H1 (cell line): Measurements from ENCODE around the gene SCAF1. TPM values are rescaled to one million over a fixed set of nuclear protein-coding genes. Genes with fewer than 3 reads are reported as not detected.

Source experiments
- CHD7 ChIP-seq: fragments of 300-600 bp; sonication (generic); IDR thresholded peaks from 2 replicates; pipeline ENCODE4 v1.7.1; 2012; ENCODE audit warnings: low read length, moderate library complexity, mild to moderate bottlenecking, inconsistent platforms; ENCODE audit not compliant: insufficient replicate concordance
- HDAC2 ChIP-seq, 2 experiments: fragments of 300-600 bp in 1 of 2; sonication (generic) in 1 of 2; IDR thresholded peaks; 2 replicates each; pipeline ENCODE4 v1.6.1; 2011 to 2012; ENCODE audit warnings: low read depth in 2 of 2, low read length in 2 of 2, mild to moderate bottlenecking in 2 of 2, moderate library complexity in 2 of 2, borderline replicate concordance in 1 of 2, inconsistent platforms in 1 of 2
- JUN ChIP-seq: IDR thresholded peaks from 2 replicates; pipeline ENCODE4 v1.6.1; 2011; ENCODE audit warnings: low read depth, mild to moderate bottlenecking, improper control_type of control experiment, low read length
- RXRA ChIP-seq: IDR thresholded peaks from 2 replicates; pipeline ENCODE4 v1.6.1; 2011; ENCODE audit warnings: low read depth, mild to moderate bottlenecking, low read length, moderate library complexity; ENCODE audit not compliant: insufficient read depth
- SRF ChIP-seq: IDR thresholded peaks from 2 replicates; pipeline ENCODE4 v1.6.1; 2011; ENCODE audit warnings: mild to moderate bottlenecking, low read depth, low read length, moderate library complexity
- polyA plus RNA-seq, 7 experiments: library from polyadenylated mRNA; depleted of rRNA in 3 of 7; stranded (reverse) in 5 of 7; unstranded in 2 of 7; fragments of >200 nt in 5 of 7; fragments of 200-250 nt in 2 of 7; gene quantifications; 1 replicate in 5 of 7; 2 replicates in 1 of 7; 4 replicates in 1 of 7; pipeline versions ENCODE4 v1.2.1 to v1.2.3, GENCODE V29; 2011 to 2013; ENCODE audit warnings: missing spikeins in 2 of 7, mixed read lengths in 2 of 7
- total RNA-seq: library from RNA; stranded (reverse); fragmentation: NEBNext Ultra II Directional; extraction: Animal tissue kit (Norgen Biotek cat#: 25700); gene quantifications from 2 replicates; pipeline ENCODE4 v1.2.1, GENCODE V29; 2021
- TF ChIP-seq, protein P1 (sequence below): IDR thresholded peaks from 2 replicates; pipeline ENCODE4 v1.6.1; 2011; ENCODE audit warnings: low read length, improper control_type of control experiment

Gene SCAF1
- total and polyA plus RNA-seq, 2 of the 8 experiments (the other 6 are each of a cell fraction or from before 2014, with no cell fraction given): 9.7 to 81.7 TPM

- peak in 1 of 2 experiments; percentile 79; a peak in 1 of 4 replicates for TF ChIP-seq HDAC2 (IDR thresholded peaks at IDR 0.05; ENCODE audit: borderline replicate concordance in 1 of 2, low read depth in 2 of 2, low read length in 2 of 2)
- peak; percentile 24; the same call in 1 of the 2 replicates for TF ChIP-seq SRF
- TF ChIP-seq CHD7: no peak
- TF ChIP-seq, protein P1, sequence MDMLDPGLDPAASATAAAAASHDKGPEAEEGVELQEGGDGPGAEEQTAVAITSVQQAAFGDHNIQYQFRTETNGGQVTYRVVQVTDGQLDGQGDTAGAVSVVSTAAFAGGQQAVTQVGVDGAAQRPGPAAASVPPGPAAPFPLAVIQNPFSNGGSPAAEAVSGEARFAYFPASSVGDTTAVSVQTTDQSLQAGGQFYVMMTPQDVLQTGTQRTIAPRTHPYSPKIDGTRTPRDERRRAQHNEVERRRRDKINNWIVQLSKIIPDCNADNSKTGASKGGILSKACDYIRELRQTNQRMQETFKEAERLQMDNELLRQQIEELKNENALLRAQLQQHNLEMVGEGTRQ: no peak
- peak; percentile 87 for TF ChIP-seq JUN
- TF ChIP-seq RXRA: 0 out of 2 replicates have a peak, but pooled peaks have one; percentile 4
- TF ChIP-seq, all 59 proteins: peak for 20
These were observed 1.7 kb upstream of the SCAF1 start, which contains the start of gene RRAS (continued) for GRCh38 chr19:49640113-49640898.
